ENCODE data around the gene DRAM2.
"Not testable (repeated sequence)": the region's sequence is repeated elsewhere in the genome, so short reads cannot be mapped to it uniquely, and the experiment has no call there.

The DRAM2 gene

DNA sequence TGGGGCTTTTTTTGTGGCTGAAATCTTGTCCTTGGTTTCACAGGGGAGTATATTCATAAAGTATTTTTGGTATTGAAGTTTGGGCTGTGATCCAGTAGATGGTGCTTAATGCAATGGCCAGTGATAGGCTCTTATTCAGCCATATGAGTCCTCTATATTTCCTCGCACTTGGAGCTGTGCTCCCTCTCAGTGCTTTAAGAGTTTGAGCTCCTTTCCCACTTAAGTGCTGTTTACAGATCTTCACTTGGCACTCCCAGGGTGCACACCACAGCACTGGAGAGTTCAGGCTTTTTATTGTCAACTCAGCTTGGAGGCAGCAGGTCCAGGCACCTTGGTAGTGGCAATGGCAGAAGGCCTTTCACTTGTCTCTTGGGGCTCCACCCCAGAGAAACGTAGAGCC, 54.9 kb downstream of the DRAM2 start:
- DNase-seq (ENCODE audit: low read depth in 2 of 3, low spot score in 1 of 3) = no peak

DNA sequence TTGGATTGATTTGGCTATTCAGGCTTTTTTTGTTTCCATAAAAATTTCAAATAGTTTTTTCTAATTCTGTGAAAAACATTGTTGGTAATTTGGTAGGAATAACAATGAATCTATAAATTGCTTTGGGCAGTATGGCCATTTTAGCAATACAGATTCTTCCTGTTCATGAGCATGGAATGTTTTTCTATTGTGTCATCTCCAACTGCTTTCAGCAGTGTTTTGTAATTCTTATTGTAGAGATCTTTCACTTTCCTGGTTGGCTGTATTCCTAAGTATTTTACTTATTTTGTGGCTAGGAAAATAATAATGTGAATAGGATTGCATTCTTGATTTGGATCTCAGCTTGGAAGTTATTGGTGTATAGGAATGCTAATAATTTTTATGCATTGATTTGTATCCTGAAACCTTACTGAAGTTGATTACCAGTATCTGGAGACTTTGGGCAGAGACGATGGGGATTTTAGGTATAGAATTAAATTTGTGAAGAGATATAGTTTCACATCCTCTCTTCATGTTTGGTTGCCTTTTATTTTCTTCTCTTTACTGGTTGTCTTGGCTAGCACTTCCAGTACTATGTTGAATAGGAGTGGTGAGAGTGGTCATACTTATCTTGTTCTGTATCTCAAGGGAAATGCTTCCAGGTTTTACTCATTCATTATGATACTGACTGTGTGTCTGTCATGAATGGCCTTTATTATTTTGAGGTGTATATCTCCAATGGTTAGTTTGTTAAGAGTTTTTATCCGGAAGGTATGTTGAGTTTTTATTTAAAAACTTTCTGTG, 57.3 kb downstream of the DRAM2 start:
- no peak for DNase-seq (ENCODE audit: low read depth in 2 of 3, low spot score in 1 of 3)

- DNase-seq (ENCODE audit: low read depth in 2 of 3, low spot score in 1 of 3) = not testable (repeated sequence)
These were observed 60.6 kb downstream of the DRAM2 start for GRCh38 chr1:111079329-111079728.

DNA sequence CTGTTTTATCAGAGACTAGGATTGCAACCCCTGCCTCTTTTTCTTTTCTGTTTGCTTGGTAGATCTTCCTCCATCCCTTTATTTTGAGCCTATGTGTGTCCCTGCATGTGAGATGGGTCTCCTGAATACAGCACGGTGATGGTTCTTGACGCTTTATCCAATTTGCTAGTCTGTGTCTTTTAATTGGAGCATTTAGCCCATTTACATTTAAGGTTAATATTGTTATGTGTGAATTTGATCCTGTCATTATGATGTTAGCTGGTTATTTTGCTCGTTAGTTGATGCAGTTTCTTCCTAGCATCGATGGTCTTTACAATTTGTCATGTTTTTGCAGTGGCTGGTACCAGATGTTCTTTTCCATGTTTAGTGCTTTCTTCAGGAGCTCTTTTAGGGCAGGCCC, 62.6 kb downstream of the DRAM2 start:
- not testable (repeated sequence) for DNase-seq (ENCODE audit: low read depth in 2 of 3, low spot score in 1 of 3)
